Measurements from ENCODE around the gene NAP1L4. TPM values are rescaled to one million over a fixed set of nuclear protein-coding genes. Genes with fewer than 3 reads are reported as not detected.

The NAP1L4 gene
- total and polyA plus RNA-seq, 12 donors, result 98.5 to 233 (median 182) TPM

- DNase-seq (peak; percentile 93 to 95), ATAC-seq (peak; percentile 84 to 93 (median 88))
- intact Hi-C loops (cut with DNase I), result no loop called here
- Histone ChIP-seq H3K36me3 (no peaks in the 10 kb centered on the region), H3K27me3 (peaks cover 0 to 17% (median 0%) of the 10 kb centered on the region in 7 donors), H3K9me3 (peaks cover 0 to under 1% (median 0%) of the 10 kb centered on the region in 11 donors), H3K4me1 (peaks cover 9 to 53% (median 34%) of the 10 kb centered on the region in 9 donors), H3K4me3 (peak overlapping the region; percentile 29 to 85 (median 72)), H3K27ac (peak overlapping the region in 9 of 10 donors; percentile 58 to 91 (median 69))
- 7% methylated on average over 58 of the region's 58 CpGs for WGBS, 2 donors
- TF ChIP-seq, protein P1, sequence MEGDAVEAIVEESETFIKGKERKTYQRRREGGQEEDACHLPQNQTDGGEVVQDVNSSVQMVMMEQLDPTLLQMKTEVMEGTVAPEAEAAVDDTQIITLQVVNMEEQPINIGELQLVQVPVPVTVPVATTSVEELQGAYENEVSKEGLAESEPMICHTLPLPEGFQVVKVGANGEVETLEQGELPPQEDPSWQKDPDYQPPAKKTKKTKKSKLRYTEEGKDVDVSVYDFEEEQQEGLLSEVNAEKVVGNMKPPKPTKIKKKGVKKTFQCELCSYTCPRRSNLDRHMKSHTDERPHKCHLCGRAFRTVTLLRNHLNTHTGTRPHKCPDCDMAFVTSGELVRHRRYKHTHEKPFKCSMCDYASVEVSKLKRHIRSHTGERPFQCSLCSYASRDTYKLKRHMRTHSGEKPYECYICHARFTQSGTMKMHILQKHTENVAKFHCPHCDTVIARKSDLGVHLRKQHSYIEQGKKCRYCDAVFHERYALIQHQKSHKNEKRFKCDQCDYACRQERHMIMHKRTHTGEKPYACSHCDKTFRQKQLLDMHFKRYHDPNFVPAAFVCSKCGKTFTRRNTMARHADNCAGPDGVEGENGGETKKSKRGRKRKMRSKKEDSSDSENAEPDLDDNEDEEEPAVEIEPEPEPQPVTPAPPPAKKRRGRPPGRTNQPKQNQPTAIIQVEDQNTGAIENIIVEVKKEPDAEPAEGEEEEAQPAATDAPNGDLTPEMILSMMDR (IDR thresholded peaks at IDR 0.05), result no peak
These were observed 90.0 kb downstream of the NAP1L4 start for GRCh38 chr11:2901854-2902783.

DNA sequence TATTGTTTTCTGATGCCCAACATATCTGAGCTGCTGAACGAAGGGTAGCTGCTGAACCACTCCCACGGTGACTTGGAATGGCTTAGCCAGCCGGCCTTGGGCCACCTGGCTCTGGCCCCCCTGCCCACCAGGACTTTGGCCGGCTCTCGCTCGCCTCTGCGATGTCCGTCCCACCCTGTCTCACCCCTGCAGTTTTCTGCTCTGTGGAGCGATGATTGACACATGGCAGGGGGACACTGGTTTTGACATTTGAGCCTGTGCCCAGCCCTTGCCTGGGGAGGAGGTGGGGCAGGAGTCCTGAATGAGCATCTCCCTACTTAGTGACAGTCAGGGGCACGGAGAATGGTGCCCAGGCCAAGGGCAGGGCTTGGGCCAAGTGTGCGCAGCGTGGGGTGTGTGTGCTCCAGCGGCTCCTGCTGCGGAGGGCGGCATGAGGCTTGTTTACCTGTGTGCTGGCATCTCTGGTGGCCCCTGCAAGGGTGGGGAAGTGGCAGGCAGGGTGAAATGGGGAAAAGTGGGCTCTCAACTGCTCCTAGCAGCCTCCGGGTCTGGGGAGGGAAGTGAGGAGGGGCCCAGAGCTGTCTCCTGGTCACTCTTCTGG is 90.8 kb downstream of the NAP1L4 start:
- peaks cover 0 to 17% (median 0%) of the 10 kb centered on the region in 7 donors for H3K27me3 ChIP-seq
- ATAC-seq (peak in 5 of 8 donors; percentile 0 to 14 (median 1)), DNase-seq (no peak)
- intact Hi-C loops (cut with DNase I), result no loop called here
- peak overlapping the region in 8 of 10 donors; percentile 51 to 85 (median 74) for H3K4me3 ChIP-seq
- H3K27ac ChIP-seq, result peak overlapping the region in 8 of 10 donors; percentile 58 to 91 (median 70)
- H3K9me3 ChIP-seq, result no peaks in the 10 kb centered on the region
- H3K4me1 ChIP-seq, result peaks cover 9 to 53% (median 34%) of the 10 kb centered on the region in 9 donors
- WGBS, 2 donors, result 81 to 86% methylated on average over 16 of the region's 16 CpGs
- no peaks in the 10 kb centered on the region for H3K36me3 ChIP-seq
- TF ChIP-seq, protein P1 (IDR thresholded peaks at IDR 0.05), result no peak

DNA sequence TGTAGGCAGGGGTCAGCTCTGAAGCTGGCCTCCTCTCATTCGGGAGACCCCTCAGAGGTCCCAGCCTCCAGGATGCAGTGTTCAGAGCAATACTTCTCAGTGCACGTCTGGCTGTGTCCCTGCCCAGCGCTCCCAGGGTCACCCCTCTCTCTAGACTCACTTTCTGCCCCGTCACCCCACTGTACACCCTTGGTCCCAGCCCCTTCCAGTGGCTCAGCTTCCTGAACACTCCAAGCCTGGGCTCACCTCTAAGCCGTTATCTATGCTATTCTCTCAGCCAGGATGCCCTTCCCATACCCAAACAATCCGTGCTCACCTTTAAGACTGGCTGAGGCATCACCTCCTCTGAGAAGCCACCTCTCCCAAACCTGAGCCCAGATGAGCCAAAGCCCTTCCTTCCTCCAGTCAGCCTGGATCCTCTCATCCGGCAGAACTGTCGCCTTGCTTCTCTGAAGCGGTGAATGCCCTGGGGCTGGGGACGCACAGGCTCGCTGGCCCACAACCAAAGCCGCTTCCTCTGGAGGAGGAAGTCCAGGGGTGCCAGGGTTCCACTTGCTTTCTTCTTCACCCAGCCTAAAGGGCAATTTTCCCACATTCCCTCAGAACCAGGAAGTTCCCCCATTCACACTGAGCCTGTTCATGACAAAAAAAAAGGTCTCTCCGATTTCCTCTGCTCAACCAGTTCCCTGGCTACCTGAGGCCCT is 92.9 kb downstream of the NAP1L4 start:
- H3K27ac ChIP-seq, result peak overlapping the region in 8 of 10 donors; percentile 30 to 80 (median 64)
- H3K27me3 ChIP-seq, result peaks cover 0 to 13% (median 0%) of the 10 kb centered on the region in 7 donors
- H3K9me3 ChIP-seq, result no peaks in the 10 kb centered on the region
- peak in 3 of 8 donors; percentile 6 to 17 (median 7) for ATAC-seq
- intact Hi-C loops (cut with DNase I), result loop anchor here in 5 of 10 donors (5.0 to 10.0 kb wide), 4 partner anchors 467 to 704 kb away; partner anchors contain the start of genes C11orf21 (in 3 of the 5) and TSPAN32 (in 3 of the 5)
- no peak for DNase-seq
- H3K4me1 ChIP-seq, result peaks cover 9 to 53% (median 34%) of the 10 kb centered on the region in 9 donors
- TF ChIP-seq, protein P1 (IDR thresholded peaks at IDR 0.05), result no peak
- no peaks in the 10 kb centered on the region for H3K36me3 ChIP-seq
- H3K4me3 ChIP-seq, result peak overlapping the region in 1 of 10 donors; percentile 10
- WGBS, 2 donors, result 68 to 72% methylated on average over 13 of the region's 13 CpGs

All from heart right ventricle (tissue), 16 donors.